WTC11 (cell line): ENCODE data around the gene HIC1.

Experiments
- CREB1 ChIP-seq: sonication (generic); formaldehyde crosslinking; IDR thresholded peaks from 2 replicates; pipeline ENCODE4 v1.8.0; 2023; ENCODE audit warnings: mild to moderate bottlenecking, missing genetic modification reagents
- ETV6 ChIP-seq: sonication (generic); formaldehyde crosslinking; IDR thresholded peaks from 2 replicates; pipeline ENCODE4 v1.8.1; 2022; ENCODE audit warnings: mild to moderate bottlenecking, missing genetic modification reagents
- RELA ChIP-seq: sonication (generic); formaldehyde crosslinking; IDR thresholded peaks from 2 replicates; pipeline ENCODE4 v1.8.1; 2022; ENCODE audit warnings: missing genetic modification reagents, mild to moderate bottlenecking, borderline replicate concordance
- TEAD1 ChIP-seq: sonication (generic); formaldehyde crosslinking; IDR thresholded peaks from 2 replicates; pipeline ENCODE4 v1.8.0; 2022; ENCODE audit warnings: mild to moderate bottlenecking, missing genetic modification reagents
- TF ChIP-seq, protein P1 (sequence below): fragments of 250-450 bp; sonication (Bioruptor Pico); IDR thresholded peaks from 2 replicates; pipeline ENCODE4 v2.1.2; 2022; ENCODE audit warnings: mild to moderate bottlenecking, moderate library complexity
- TF ChIP-seq, protein P2 (sequence below): fragments of 200-600 bp; IDR thresholded peaks from 2 replicates; pipeline ENCODE4 v1.8.0; 2022; ENCODE audit warnings: antibody characterized with exemption
- TF ChIP-seq, protein P3 (sequence below): sonication (generic); formaldehyde crosslinking; IDR thresholded peaks from 2 replicates; pipeline ENCODE4 v1.8.1; 2022; ENCODE audit warnings: missing genetic modification reagents, borderline replicate concordance
- TF ChIP-seq, protein P4 (sequence below): sonication (generic); formaldehyde crosslinking; IDR thresholded peaks from 2 replicates; pipeline ENCODE4 v1.8.0; 2022; ENCODE audit warnings: mild to moderate bottlenecking, missing genetic modification reagents
- TF ChIP-seq, protein P5 (sequence below): sonication (generic); formaldehyde crosslinking; IDR thresholded peaks from 2 replicates; pipeline ENCODE4 v1.8.1; 2022; ENCODE audit warnings: low read depth, missing genetic modification reagents, borderline replicate concordance

DNA sequence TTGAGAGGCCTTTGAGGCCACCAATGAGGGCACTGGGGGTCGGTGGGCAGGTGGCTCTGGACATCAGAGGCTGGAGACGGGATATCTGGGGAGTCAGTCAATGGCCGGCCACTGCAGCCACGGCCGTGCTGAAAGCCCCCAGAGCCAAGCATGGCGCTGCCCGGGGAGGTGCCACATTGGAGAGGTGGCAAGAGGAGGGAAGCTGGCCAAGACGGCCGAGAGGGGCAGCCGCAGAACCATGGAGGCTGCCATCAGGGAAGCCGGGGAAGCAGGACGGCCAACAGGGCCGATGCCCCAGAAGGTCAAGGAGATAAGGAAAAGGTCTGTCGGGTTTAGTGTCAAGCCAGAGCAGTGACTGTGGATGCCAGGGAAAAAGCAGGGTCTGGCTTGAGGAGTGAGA is 39.6 kb upstream of the HIC1 start:
- TF ChIP-seq, protein P1, sequence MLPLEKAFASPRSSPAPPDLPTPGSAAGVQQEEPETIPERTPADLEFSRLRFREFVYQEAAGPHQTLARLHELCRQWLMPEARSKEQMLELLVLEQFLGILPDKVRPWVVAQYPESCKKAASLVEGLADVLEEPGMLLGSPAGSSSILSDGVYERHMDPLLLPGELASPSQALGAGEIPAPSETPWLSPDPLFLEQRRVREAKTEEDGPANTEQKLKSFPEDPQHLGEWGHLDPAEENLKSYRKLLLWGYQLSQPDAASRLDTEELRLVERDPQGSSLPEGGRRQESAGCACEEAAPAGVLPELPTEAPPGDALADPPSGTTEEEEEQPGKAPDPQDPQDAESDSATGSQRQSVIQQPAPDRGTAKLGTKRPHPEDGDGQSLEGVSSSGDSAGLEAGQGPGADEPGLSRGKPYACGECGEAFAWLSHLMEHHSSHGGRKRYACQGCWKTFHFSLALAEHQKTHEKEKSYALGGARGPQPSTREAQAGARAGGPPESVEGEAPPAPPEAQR (CRISPR knock-in tag), result no peak
- TF ChIP-seq, protein P2, sequence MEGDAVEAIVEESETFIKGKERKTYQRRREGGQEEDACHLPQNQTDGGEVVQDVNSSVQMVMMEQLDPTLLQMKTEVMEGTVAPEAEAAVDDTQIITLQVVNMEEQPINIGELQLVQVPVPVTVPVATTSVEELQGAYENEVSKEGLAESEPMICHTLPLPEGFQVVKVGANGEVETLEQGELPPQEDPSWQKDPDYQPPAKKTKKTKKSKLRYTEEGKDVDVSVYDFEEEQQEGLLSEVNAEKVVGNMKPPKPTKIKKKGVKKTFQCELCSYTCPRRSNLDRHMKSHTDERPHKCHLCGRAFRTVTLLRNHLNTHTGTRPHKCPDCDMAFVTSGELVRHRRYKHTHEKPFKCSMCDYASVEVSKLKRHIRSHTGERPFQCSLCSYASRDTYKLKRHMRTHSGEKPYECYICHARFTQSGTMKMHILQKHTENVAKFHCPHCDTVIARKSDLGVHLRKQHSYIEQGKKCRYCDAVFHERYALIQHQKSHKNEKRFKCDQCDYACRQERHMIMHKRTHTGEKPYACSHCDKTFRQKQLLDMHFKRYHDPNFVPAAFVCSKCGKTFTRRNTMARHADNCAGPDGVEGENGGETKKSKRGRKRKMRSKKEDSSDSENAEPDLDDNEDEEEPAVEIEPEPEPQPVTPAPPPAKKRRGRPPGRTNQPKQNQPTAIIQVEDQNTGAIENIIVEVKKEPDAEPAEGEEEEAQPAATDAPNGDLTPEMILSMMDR, result no peak
- TF ChIP-seq TEAD1 (CRISPR knock-in tag) (no peak), CREB1 (CRISPR knock-in tag) (no peak), RELA (CRISPR knock-in tag) (no peak), ETV6 (no peak)
- TF ChIP-seq, protein P3, sequence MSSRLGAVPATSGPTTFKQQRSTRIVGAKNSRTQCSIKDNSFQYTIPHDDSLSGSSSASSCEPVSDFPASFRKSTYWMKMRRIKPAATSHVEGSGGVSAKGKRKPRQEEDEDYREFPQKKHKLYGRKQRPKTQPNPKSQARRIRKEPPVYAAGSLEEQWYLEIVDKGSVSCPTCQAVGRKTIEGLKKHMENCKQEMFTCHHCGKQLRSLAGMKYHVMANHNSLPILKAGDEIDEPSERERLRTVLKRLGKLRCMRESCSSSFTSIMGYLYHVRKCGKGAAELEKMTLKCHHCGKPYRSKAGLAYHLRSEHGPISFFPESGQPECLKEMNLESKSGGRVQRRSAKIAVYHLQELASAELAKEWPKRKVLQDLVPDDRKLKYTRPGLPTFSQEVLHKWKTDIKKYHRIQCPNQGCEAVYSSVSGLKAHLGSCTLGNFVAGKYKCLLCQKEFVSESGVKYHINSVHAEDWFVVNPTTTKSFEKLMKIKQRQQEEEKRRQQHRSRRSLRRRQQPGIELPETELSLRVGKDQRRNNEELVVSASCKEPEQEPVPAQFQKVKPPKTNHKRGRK (CRISPR knock-in tag), result no peak
- TF ChIP-seq, protein P4, sequence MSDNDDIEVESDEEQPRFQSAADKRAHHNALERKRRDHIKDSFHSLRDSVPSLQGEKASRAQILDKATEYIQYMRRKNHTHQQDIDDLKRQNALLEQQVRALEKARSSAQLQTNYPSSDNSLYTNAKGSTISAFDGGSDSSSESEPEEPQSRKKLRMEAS (CRISPR knock-in tag), result no peak
- TF ChIP-seq, protein P5, sequence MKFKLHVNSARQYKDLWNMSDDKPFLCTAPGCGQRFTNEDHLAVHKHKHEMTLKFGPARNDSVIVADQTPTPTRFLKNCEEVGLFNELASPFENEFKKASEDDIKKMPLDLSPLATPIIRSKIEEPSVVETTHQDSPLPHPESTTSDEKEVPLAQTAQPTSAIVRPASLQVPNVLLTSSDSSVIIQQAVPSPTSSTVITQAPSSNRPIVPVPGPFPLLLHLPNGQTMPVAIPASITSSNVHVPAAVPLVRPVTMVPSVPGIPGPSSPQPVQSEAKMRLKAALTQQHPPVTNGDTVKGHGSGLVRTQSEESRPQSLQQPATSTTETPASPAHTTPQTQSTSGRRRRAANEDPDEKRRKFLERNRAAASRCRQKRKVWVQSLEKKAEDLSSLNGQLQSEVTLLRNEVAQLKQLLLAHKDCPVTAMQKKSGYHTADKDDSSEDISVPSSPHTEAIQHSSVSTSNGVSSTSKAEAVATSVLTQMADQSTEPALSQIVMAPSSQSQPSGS (CRISPR knock-in tag), result no peak
